ENCODE data around the gene EXO1. TPM values are rescaled to one million over a fixed set of nuclear protein-coding genes. Genes with fewer than 3 reads are reported as not detected.

The EXO1 gene
- total RNA-seq, 1 experiment from 2014 or later = 32.9 TPM

DNA sequence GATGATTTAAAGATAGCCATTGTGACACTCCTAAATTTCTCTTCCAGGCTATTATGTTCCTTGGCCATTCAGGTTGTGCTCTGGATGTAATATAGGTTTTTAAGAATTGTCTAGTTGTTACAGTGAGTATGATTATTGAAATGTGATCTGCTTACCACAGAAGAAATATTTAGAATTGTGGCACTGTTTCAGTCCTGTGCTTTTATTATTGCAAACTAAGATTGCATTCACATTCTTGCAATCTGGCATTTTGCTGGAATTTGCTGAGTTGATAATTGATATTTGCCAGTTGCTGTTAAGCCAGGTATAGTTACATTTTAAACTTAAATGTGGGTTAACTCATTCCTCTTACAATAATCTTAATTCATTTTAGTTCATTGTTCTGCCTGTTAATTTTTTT, 22.3 kb downstream of the EXO1 start:
- ChIA-PET RAD21 (ENCODE audit: low non-redundant PET in 1 of 2, low total read pairs in 2 of 2, uncharacterized antibody in 2 of 2, unreplicated experiment in 2 of 2) (no interaction called here), POLR2A (no interaction called here), CTCF (no interaction called here)
- no peaks in the 10 kb centered on the region for H3K27me3 ChIP-seq (ENCODE audit: insufficient read depth, low read length)
- no peak overlapping the region for H3K27ac ChIP-seq (ENCODE audit: low read depth, low read length)
- ATAC-seq = no peak
- no peaks in the 10 kb centered on the region for H3K9me3 ChIP-seq (ENCODE audit: control insufficient read depth in 1 of 2, insufficient read depth in 1 of 2, low read depth in 1 of 2, low read length in 2 of 2)
- no TSS peak for BruUV-seq (replicated peaks)
- H3K9ac ChIP-seq (ENCODE audit: low read length) = no peak overlapping the region
- H3K4me3 ChIP-seq (replicated peaks in 1 of 2; ENCODE audit: low read depth in 1 of 2, low read length in 2 of 2) = no peak overlapping the region
- no peak overlapping the region for H3K4me2 ChIP-seq (ENCODE audit: low read length)
- H3K9me2 ChIP-seq (ENCODE audit: insufficient read depth) = no peaks in the 10 kb centered on the region
- H2AFZ ChIP-seq (ENCODE audit: low read depth, low read length, poor library complexity, severe bottlenecking) = no peak overlapping the region
- 0 out of 2 replicates have a peak, but pooled peaks cover 6% of the 10 kb centered on the region for H3K79me2 ChIP-seq (ENCODE audit: insufficient read depth, low read length)
- no peaks in the 10 kb centered on the region for H3K4me1 ChIP-seq (ENCODE audit: control insufficient read depth in 1 of 2, insufficient read depth in 2 of 2, low read length in 2 of 2)
- no peak for DNase-seq (ENCODE audit: low read depth, low spot score)
- no peak for TF ChIP-seq ZNF274 (IDR thresholded peaks at IDR 0.05; ENCODE audit: low read depth, low read length)
- H4K20me1 ChIP-seq (ENCODE audit: insufficient read depth) = no peaks in the 10 kb centered on the region; the same call in 1 of the 2 replicates
- intact Hi-C loops (cut with micrococcal nuclease) = no loop called here
- peaks cover 12 to 17% of the 10 kb centered on the region in 2 experiments for H3K36me3 ChIP-seq (ENCODE audit: control insufficient read depth in 1 of 2, insufficient read depth in 2 of 2, low read length in 2 of 2)

GRCh38 chr1:241870746-241871430, 22.9 kb downstream of the EXO1 start:
- H3K4me2 ChIP-seq (ENCODE audit: low read length) = no peak overlapping the region
- H3K4me3 ChIP-seq (replicated peaks in 1 of 2; ENCODE audit: low read depth in 1 of 2, low read length in 2 of 2) = no peak overlapping the region
- CTCF ChIA-PET = no interaction called here
- DNase-seq (ENCODE audit: low read depth, low spot score) (no peak), ATAC-seq (no peak)
- 0 out of 2 replicates have a peak, but pooled peaks cover 2% of the 10 kb centered on the region for H3K79me2 ChIP-seq (ENCODE audit: insufficient read depth, low read length)
- no peaks in the 10 kb centered on the region for H3K9me3 ChIP-seq (ENCODE audit: control insufficient read depth in 1 of 2, insufficient read depth in 1 of 2, low read depth in 1 of 2, low read length in 2 of 2)
- H3K4me1 ChIP-seq (ENCODE audit: control insufficient read depth in 1 of 2, insufficient read depth in 2 of 2, low read length in 2 of 2) = no peaks in the 10 kb centered on the region
- no peaks in the 10 kb centered on the region for H4K20me1 ChIP-seq (ENCODE audit: insufficient read depth)
- H3K36me3 ChIP-seq (ENCODE audit: control insufficient read depth in 1 of 2, insufficient read depth in 2 of 2, low read length in 2 of 2) = peaks cover 12 to 17% of the 10 kb centered on the region in 2 experiments
- BruUV-seq (replicated peaks) = no TSS peak
- no peak overlapping the region for H2AFZ ChIP-seq (ENCODE audit: low read depth, low read length, poor library complexity, severe bottlenecking)
- H3K9ac ChIP-seq (ENCODE audit: low read length) = no peak overlapping the region
- H3K9me2 ChIP-seq (ENCODE audit: insufficient read depth) = no peaks in the 10 kb centered on the region
- POLR2A ChIA-PET = no interaction called here
- no peak overlapping the region for H3K27ac ChIP-seq (ENCODE audit: low read depth, low read length)
- no peaks in the 10 kb centered on the region for H3K27me3 ChIP-seq (ENCODE audit: insufficient read depth, low read length)
- TF ChIP-seq CBX3 (IDR thresholded peaks at IDR 0.05; ENCODE audit: low read depth) (no peak), ATF3 (IDR thresholded peaks at IDR 0.05) (no peak), TCF7L2 (IDR thresholded peaks at IDR 0.05; ENCODE audit: borderline replicate concordance, extremely low read depth, insufficient read depth, insufficient read length) (no peak), SP1 (IDR thresholded peaks at IDR 0.05; ENCODE audit: low read depth) (no peak), SRF (IDR thresholded peaks at IDR 0.05; ENCODE audit: low read depth) (no peak), ELF1 (IDR thresholded peaks at IDR 0.05; ENCODE audit: borderline replicate concordance, low read depth) (no peak), EZH2phosphoT487 (IDR thresholded peaks at IDR 0.05; ENCODE audit: borderline replicate concordance) (no peak), POLR2AphosphoS5 (IDR thresholded peaks at IDR 0.05; ENCODE audit: low read depth, low read length) (no peak)
- TF ChIP-seq, protein P1, sequence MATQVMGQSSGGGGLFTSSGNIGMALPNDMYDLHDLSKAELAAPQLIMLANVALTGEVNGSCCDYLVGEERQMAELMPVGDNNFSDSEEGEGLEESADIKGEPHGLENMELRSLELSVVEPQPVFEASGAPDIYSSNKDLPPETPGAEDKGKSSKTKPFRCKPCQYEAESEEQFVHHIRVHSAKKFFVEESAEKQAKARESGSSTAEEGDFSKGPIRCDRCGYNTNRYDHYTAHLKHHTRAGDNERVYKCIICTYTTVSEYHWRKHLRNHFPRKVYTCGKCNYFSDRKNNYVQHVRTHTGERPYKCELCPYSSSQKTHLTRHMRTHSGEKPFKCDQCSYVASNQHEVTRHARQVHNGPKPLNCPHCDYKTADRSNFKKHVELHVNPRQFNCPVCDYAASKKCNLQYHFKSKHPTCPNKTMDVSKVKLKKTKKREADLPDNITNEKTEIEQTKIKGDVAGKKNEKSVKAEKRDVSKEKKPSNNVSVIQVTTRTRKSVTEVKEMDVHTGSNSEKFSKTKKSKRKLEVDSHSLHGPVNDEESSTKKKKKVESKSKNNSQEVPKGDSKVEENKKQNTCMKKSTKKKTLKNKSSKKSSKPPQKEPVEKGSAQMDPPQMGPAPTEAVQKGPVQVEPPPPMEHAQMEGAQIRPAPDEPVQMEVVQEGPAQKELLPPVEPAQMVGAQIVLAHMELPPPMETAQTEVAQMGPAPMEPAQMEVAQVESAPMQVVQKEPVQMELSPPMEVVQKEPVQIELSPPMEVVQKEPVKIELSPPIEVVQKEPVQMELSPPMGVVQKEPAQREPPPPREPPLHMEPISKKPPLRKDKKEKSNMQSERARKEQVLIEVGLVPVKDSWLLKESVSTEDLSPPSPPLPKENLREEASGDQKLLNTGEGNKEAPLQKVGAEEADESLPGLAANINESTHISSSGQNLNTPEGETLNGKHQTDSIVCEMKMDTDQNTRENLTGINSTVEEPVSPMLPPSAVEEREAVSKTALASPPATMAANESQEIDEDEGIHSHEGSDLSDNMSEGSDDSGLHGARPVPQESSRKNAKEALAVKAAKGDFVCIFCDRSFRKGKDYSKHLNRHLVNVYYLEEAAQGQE (IDR thresholded peaks at IDR 0.05; ENCODE audit: low read depth) = no peak
- TF ChIP-seq, protein P2, sequence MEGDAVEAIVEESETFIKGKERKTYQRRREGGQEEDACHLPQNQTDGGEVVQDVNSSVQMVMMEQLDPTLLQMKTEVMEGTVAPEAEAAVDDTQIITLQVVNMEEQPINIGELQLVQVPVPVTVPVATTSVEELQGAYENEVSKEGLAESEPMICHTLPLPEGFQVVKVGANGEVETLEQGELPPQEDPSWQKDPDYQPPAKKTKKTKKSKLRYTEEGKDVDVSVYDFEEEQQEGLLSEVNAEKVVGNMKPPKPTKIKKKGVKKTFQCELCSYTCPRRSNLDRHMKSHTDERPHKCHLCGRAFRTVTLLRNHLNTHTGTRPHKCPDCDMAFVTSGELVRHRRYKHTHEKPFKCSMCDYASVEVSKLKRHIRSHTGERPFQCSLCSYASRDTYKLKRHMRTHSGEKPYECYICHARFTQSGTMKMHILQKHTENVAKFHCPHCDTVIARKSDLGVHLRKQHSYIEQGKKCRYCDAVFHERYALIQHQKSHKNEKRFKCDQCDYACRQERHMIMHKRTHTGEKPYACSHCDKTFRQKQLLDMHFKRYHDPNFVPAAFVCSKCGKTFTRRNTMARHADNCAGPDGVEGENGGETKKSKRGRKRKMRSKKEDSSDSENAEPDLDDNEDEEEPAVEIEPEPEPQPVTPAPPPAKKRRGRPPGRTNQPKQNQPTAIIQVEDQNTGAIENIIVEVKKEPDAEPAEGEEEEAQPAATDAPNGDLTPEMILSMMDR (IDR thresholded peaks at IDR 0.05 in 2 of 3, conservative IDR thresholded peaks at IDR 0.05 in 1 of 3; ENCODE audit: borderline replicate concordance in 1 of 3, insufficient read depth in 1 of 3, low read depth in 2 of 3, low read length in 2 of 3) = no peak
- TF ChIP-seq, protein P3, sequence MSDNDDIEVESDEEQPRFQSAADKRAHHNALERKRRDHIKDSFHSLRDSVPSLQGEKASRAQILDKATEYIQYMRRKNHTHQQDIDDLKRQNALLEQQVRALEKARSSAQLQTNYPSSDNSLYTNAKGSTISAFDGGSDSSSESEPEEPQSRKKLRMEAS (IDR thresholded peaks at IDR 0.05) = no peak
- intact Hi-C loops (cut with micrococcal nuclease) = no loop called here
- RAD21 ChIA-PET (ENCODE audit: low non-redundant PET in 1 of 2, low total read pairs in 2 of 2, uncharacterized antibody in 2 of 2, unreplicated experiment in 2 of 2) = no interaction called here

Data from HCT116 (cell line).